HG03025 (cell line): ENCODE results near the gene PCBP4.
"Not testable (repeated sequence)": the region's sequence is repeated elsewhere in the genome, so short reads cannot be mapped to it uniquely, and the experiment has no call there.

ENCODE experiments used
- ATAC-seq: cut with Tn5 transposase; IDR thresholded peaks from one replicate; pipeline ENCODE4 v1.9.1; 2021; ENCODE audit warnings: mild to moderate bottlenecking, moderate library complexity; ENCODE audit not compliant: unreplicated experiment, low FRiP score

PCBP4 gene

GRCh38 chr3:51995346-51996163, 28.3 kb upstream of the PCBP4 start, which contains the start of gene RPL29:
TSS of gene RPL29 (minus strand) at chr3:51995895. CDS start at chr3:51995461, 434 bp downstream.
- peak; percentile 73 for ATAC-seq

GRCh38 chr3:51994530-51994929, 27.3 kb upstream of the PCBP4 start:
- no peak for ATAC-seq

- not testable (repeated sequence) for ATAC-seq
Measured at GRCh38 chr3:51993657-51994056, 26.4 kb upstream of the PCBP4 start.

- no peak for ATAC-seq
Measured at GRCh38 chr3:51992017-51992682, 24.9 kb upstream of the PCBP4 start.

- ATAC-seq = not testable (repeated sequence)
Measured at GRCh38 chr3:51990501-51990971, 23.3 kb upstream of the PCBP4 start.

- ATAC-seq = no peak
Measured at GRCh38 chr3:51988286-51989146, 21.3 kb upstream of the PCBP4 start.

- ATAC-seq = no peak
Measured at GRCh38 chr3:51987568-51987967, 20.3 kb upstream of the PCBP4 start.

- no peak for ATAC-seq
Measured at GRCh38 chr3:51986010-51986947, 19.0 kb upstream of the PCBP4 start.

GRCh38 chr3:51985063-51985462, 17.8 kb upstream of the PCBP4 start:
- no peak for ATAC-seq

- no peak for ATAC-seq
Measured at GRCh38 chr3:51984269-51984647, 17.0 kb upstream of the PCBP4 start.

GRCh38 chr3:51983578-51984268, 16.5 kb upstream of the PCBP4 start:
- no peak for ATAC-seq

- peak; percentile 73 for ATAC-seq
Measured at GRCh38 chr3:51982838-51983577, 15.8 kb upstream of the PCBP4 start, which contains the start of gene ACY1. TSS of gene ACY1 (plus strand) at chr3:51983535. CDS start at chr3:51984065, 530 bp downstream.

- ATAC-seq = peak; percentile 34
Measured at GRCh38 chr3:51982352-51982837, 15.1 kb upstream of the PCBP4 start.

- ATAC-seq = no peak
Measured at GRCh38 chr3:51980253-51980652, 13.0 kb upstream of the PCBP4 start.

GRCh38 chr3:51978143-51978502, 10.9 kb upstream of the PCBP4 start:
- ATAC-seq = no peak

- no peak for ATAC-seq
Measured at GRCh38 chr3:51977446-51978142, 10.3 kb upstream of the PCBP4 start.

GRCh38 chr3:51975852-51976549, 8.7 kb upstream of the PCBP4 start:
- ATAC-seq = no peak
